Memory B cell (primary cell): Measurements from ENCODE around the gene PAM.

Source experiments
- ATAC-seq: fragments of 150-1000 bp; cut with Tn5 transposase; 2 replicates; pipeline ENCODE4 v1.10.0; 2021; ENCODE audit warnings: low read depth, mild to moderate bottlenecking, moderate library complexity
- DNase-seq, 2 donors: peaks; one replicate each; pipeline ENCODE4 v3.0.0; 2022; ENCODE audit warnings: low spot score in 2 of 2
- H3K27ac Mint-ChIP-seq: one replicate; pipeline ENCODE4 v1.8.0; 2022; ENCODE audit warnings: mild to moderate bottlenecking, moderate library complexity, mixed read lengths
- H3K27me3 Mint-ChIP-seq: one replicate; pipeline ENCODE4 v1.8.0; 2022; ENCODE audit warnings: mixed read lengths
- H3K36me3 Mint-ChIP-seq: one replicate; pipeline ENCODE4 v1.8.0; 2022; ENCODE audit warnings: mild to moderate bottlenecking, mixed read lengths
- H3K4me1 Mint-ChIP-seq: one replicate; pipeline ENCODE4 v1.8.0; 2022; ENCODE audit warnings: mixed read lengths
- H3K4me3 Mint-ChIP-seq: one replicate; pipeline ENCODE4 v1.8.0; 2022; ENCODE audit warnings: mild to moderate bottlenecking, moderate library complexity, mixed read lengths
- H3K9me3 Mint-ChIP-seq: one replicate; pipeline ENCODE4 v1.8.0; 2022; ENCODE audit warnings: mixed read lengths

Gene PAM

GRCh38 chr5:103005276-103005675 is 250.2 kb downstream of the PAM start:
- Mint-ChIP-seq H3K4me1 (no peaks in the 10 kb centered on the region), H3K4me3 (no peak overlapping the region), H3K27ac (no peak overlapping the region), H3K36me3 (no peaks in the 10 kb centered on the region), H3K9me3 (no peaks in the 10 kb centered on the region), H3K27me3 (no peaks in the 10 kb centered on the region)
- DNase-seq: no peak
- no peak for ATAC-seq

DNA sequence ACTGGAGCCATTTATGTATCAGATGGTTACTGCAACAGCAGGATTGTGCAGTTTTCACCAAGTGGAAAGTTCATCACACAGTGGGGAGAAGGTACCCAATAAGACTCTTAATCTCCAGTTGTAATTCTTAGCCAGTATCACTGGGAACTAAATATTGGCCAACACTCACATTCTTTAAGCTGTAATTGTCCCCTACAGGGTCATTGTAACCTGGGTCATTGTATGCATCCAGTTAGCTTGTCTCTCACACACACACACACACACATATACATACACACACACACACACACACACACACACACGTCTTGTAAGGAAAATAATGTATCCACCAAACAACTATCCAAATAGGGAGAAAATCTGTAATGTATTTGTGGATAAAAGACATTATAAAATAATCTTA is 251.8 kb downstream of the PAM start:
- no peak for DNase-seq
- ATAC-seq: no peak
- Mint-ChIP-seq H3K27me3 (no peaks in the 10 kb centered on the region), H3K9me3 (peaks cover 2% of the 10 kb centered on the region), H3K4me1 (no peaks in the 10 kb centered on the region), H3K4me3 (no peak overlapping the region), H3K36me3 (peaks cover 3% of the 10 kb centered on the region), H3K27ac (no peak overlapping the region)

- no peak for DNase-seq
- Mint-ChIP-seq H3K27me3 (no peaks in the 10 kb centered on the region), H3K9me3 (peaks cover 6% of the 10 kb centered on the region), H3K4me1 (no peaks in the 10 kb centered on the region), H3K36me3 (peaks cover 7% of the 10 kb centered on the region), H3K27ac (no peak overlapping the region), H3K4me3 (no peak overlapping the region)
- no peak for ATAC-seq
Observed at GRCh38 chr5:103010168-103010567, 255.1 kb downstream of the PAM start.

GRCh38 chr5:103013933-103014552 is 258.9 kb downstream of the PAM start:
- ATAC-seq (no peak), DNase-seq (no peak)
- Mint-ChIP-seq H3K4me1 (no peaks in the 10 kb centered on the region), H3K27me3 (no peaks in the 10 kb centered on the region), H3K36me3 (peaks cover 9% of the 10 kb centered on the region), H3K4me3 (no peak overlapping the region), H3K27ac (no peak overlapping the region), H3K9me3 (peaks cover 6% of the 10 kb centered on the region)

DNA sequence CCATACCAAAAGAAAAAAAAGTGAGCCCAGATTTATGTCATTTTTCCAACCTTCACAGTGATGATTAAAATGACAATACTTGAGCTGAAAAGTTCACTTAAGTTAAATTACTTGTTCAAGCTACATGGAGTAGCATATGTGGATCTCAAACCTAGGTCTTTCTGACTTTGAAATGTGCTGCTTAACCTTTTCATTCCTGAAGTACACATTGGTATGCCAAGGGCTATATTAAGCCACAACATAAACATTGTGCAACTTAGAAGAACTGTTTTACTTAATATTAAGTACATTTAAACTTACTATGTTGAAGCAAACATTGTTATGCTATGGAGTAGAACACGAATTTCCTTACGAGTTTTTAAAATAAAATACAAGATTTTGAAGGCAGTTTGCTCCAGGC is 259.9 kb downstream of the PAM start:
- Mint-ChIP-seq H3K27ac (no peak overlapping the region), H3K9me3 (peaks cover 6% of the 10 kb centered on the region), H3K27me3 (no peaks in the 10 kb centered on the region), H3K4me3 (no peak overlapping the region), H3K4me1 (no peaks in the 10 kb centered on the region), H3K36me3 (peaks cover 9% of the 10 kb centered on the region)
- DNase-seq (no peak), ATAC-seq (no peak)

DNA sequence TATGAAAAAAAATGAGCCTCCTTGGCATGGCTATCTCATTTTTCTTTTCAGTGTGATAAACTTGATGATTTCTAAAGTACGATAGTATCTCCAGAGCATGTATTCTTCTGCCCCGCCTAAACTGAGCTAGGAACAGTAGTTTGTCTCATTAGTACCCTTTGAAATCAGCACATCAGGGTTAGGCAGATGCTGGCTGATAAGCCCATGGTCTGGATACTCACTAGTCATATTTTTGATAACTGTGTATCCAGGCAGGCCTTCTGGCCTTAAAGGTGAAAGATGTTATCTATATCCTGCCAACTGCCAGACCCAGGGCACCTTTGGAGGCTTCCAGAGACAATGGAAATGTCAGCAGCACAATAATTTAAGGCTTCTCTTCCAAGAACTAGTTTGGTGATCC is 261.1 kb downstream of the PAM start:
- ATAC-seq (no peak), DNase-seq (no peak)
- Mint-ChIP-seq H3K36me3 (peaks cover 9% of the 10 kb centered on the region), H3K27me3 (no peaks in the 10 kb centered on the region), H3K4me3 (no peak overlapping the region), H3K27ac (no peak overlapping the region), H3K4me1 (no peaks in the 10 kb centered on the region), H3K9me3 (peaks cover 6% of the 10 kb centered on the region)

- no peaks in the 10 kb centered on the region for H3K27me3 Mint-ChIP-seq
- no peak overlapping the region for H3K4me3 Mint-ChIP-seq
- H3K4me1 Mint-ChIP-seq: no peaks in the 10 kb centered on the region
- H3K9me3 Mint-ChIP-seq: no peaks in the 10 kb centered on the region
- DNase-seq (no peak), ATAC-seq (no peak)
- no peak overlapping the region for H3K27ac Mint-ChIP-seq
- peaks cover 4% of the 10 kb centered on the region for H3K36me3 Mint-ChIP-seq
Observed at GRCh38 chr5:103019804-103020203, 264.7 kb downstream of the PAM start.

GRCh38 chr5:103021314-103021713 is 266.2 kb downstream of the PAM start:
- no peaks in the 10 kb centered on the region for H3K9me3 Mint-ChIP-seq
- peaks cover 4% of the 10 kb centered on the region for H3K36me3 Mint-ChIP-seq
- H3K4me3 Mint-ChIP-seq: no peak overlapping the region
- no peaks in the 10 kb centered on the region for H3K4me1 Mint-ChIP-seq
- H3K27me3 Mint-ChIP-seq: no peaks in the 10 kb centered on the region
- no peak overlapping the region for H3K27ac Mint-ChIP-seq
- DNase-seq (no peak), ATAC-seq (no peak)

GRCh38 chr5:103027267-103027666 is 272.2 kb downstream of the PAM start:
- Mint-ChIP-seq H3K9me3 (no peaks in the 10 kb centered on the region), H3K36me3 (peaks cover 2% of the 10 kb centered on the region), H3K27ac (no peak overlapping the region), H3K4me1 (no peaks in the 10 kb centered on the region), H3K4me3 (no peak overlapping the region), H3K27me3 (no peaks in the 10 kb centered on the region)
- DNase-seq: no peak
- ATAC-seq: no peak

DNA sequence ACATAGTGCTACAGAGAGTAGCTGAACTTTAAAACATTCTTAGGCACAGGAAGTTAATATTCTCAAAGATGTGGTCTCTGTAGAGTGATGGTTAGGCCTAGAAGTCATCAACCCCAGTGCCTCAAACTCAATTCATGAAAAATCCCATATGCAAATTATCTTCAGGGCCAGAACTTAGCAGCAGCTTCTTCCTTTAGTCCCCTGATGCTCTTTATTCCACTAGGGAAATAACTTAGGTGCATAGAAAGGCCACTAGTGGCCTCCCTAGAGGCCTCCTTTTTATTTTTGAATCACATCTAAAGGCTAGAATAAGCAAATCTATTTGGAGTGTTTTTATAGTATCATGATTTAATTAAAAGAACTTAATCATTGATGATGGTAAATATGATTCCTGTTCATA is 276.5 kb downstream of the PAM start:
- no peak overlapping the region for H3K4me3 Mint-ChIP-seq
- no peaks in the 10 kb centered on the region for H3K36me3 Mint-ChIP-seq
- H3K27ac Mint-ChIP-seq: no peak overlapping the region
- H3K27me3 Mint-ChIP-seq: peaks cover 1% of the 10 kb centered on the region
- DNase-seq: no peak
- H3K9me3 Mint-ChIP-seq: no peaks in the 10 kb centered on the region
- no peak for ATAC-seq
- no peaks in the 10 kb centered on the region for H3K4me1 Mint-ChIP-seq

- H3K36me3 Mint-ChIP-seq: no peaks in the 10 kb centered on the region
- H3K27ac Mint-ChIP-seq: no peak overlapping the region
- no peak overlapping the region for H3K4me3 Mint-ChIP-seq
- no peaks in the 10 kb centered on the region for H3K9me3 Mint-ChIP-seq
- DNase-seq (no peak), ATAC-seq (no peak)
- peaks cover 6% of the 10 kb centered on the region for H3K27me3 Mint-ChIP-seq
- H3K4me1 Mint-ChIP-seq: no peaks in the 10 kb centered on the region
Observed at GRCh38 chr5:103033696-103034095, 278.6 kb downstream of the PAM start.

- no peak for ATAC-seq
- Mint-ChIP-seq H3K9me3 (no peaks in the 10 kb centered on the region), H3K4me1 (no peaks in the 10 kb centered on the region), H3K27me3 (peaks cover 8% of the 10 kb centered on the region), H3K27ac (no peak overlapping the region), H3K4me3 (no peak overlapping the region), H3K36me3 (no peaks in the 10 kb centered on the region)
- no peak for DNase-seq
Observed at GRCh38 chr5:103034662-103035392, 279.7 kb downstream of the PAM start.

DNA sequence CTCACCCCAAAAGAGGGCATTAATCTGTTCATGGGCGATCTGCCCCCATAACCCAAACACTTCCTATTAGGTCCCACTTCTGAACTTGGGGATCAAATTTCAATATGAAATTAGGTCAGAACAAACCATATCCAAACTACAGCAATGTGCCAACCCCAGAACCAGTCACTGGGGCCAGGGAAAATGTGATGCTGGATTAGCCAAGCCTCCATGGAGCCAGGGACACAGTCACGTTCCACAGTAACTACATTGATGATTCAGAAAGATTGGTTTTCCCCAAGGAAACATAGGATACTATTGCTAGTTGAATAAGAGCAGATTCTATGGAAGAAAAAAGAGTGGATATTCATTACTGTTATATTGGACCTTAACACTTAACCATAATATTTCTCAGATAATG is 280.6 kb downstream of the PAM start:
- H3K27me3 Mint-ChIP-seq: peaks cover 8% of the 10 kb centered on the region
- DNase-seq: no peak
- no peaks in the 10 kb centered on the region for H3K36me3 Mint-ChIP-seq
- no peaks in the 10 kb centered on the region for H3K9me3 Mint-ChIP-seq
- no peak overlapping the region for H3K27ac Mint-ChIP-seq
- H3K4me1 Mint-ChIP-seq: no peaks in the 10 kb centered on the region
- no peak overlapping the region for H3K4me3 Mint-ChIP-seq
- ATAC-seq: no peak

GRCh38 chr5:103036601-103037000 is 281.5 kb downstream of the PAM start:
- Mint-ChIP-seq H3K4me3 (no peak overlapping the region), H3K36me3 (no peaks in the 10 kb centered on the region), H3K27ac (no peak overlapping the region), H3K27me3 (peaks cover 8% of the 10 kb centered on the region), H3K9me3 (no peaks in the 10 kb centered on the region), H3K4me1 (no peaks in the 10 kb centered on the region)
- no peak for DNase-seq
- no peak for ATAC-seq
